Measurements from ENCODE around the gene CCDC167.

The CCDC167 gene

DNA sequence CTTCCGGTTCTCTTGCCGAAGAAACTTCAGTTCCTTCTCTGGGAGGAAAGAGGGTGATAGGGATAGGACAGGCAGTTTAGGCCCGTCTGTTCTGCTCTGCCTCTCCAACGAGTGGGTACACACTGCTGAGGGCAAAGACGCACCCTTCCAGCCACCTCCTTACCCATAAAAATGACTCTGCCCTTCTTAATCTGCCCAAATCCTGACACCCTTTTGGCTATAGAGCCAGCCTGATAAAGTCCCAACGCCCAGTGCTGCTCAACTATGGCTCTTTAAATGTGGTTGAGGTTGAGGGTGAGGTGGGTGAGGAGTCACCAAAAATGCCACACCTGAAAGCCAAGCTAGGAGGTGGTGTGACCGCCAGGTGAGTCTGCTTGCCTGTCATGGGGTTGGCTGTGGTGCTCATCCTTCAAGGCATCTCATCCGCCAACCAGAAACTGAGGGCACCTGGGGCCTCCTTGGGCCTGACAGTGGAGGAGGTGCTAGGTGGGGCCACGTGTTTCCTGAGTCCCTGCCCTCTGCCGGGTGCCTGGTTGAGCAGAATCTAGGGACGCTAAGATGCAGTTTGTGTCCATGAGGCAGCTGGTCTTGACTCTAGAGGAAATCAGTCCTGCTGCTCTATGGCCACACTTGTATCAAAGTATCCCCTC, 16.3 kb downstream of the CCDC167 start:
- Histone ChIP-seq H3K27me3 (ENCODE audit: control insufficient read depth in 1 of 2, insufficient read depth in 2 of 2, low read length in 2 of 2) (no peaks in the 10 kb centered on the region), H3K9me3 (ENCODE audit: control insufficient read depth in 1 of 2, low read length in 2 of 2) (no peaks in the 10 kb centered on the region), H3K27ac (ENCODE audit: low read depth, low read length) (no peak overlapping the region), H3K4me3 (ENCODE audit: low read depth in 1 of 2, low read length in 2 of 2) (no peak overlapping the region), H3K36me3 (ENCODE audit: control insufficient read depth in 1 of 2, insufficient read depth in 2 of 2, low read length in 2 of 2) (peaks cover 29 to 51% of the 10 kb centered on the region in 2 donors), H3K4me1 (ENCODE audit: control insufficient read depth in 1 of 2, insufficient read depth in 2 of 2, low read length in 2 of 2) (no peaks in the 10 kb centered on the region), H3K9ac (ENCODE audit: low read depth in 1 of 2, low read length in 2 of 2) (no peak overlapping the region)

DNA sequence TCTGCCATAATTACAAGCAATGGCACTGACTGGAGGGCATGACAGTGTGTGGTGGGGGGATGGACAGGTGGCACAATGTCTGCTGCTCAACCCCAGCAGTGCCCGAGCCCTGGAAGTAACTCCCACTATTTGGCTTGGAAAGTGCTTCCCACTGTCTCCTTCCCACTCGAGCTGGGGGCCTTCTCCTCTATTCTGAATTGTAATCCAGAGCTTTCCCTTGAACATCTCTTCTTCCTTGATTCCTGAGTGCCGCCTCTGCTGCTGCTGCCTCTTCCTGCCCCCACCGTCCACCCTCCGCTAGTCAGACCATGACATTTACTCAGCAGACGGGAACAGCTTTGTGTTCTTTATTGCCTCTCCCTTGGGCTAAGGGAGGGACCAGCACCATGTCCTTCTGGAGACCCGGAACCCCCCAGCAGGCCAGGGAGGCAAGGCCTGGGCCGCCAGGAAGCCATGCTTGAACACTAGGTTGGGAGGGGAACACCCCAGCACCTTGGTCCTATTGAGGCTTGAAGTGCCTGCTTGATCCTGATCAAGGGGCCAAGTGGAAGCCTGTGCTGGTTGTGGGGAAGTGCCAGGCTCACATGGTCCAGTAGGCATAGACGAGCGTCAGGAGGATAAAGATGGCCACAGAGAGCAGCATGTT, 17.0 kb downstream of the CCDC167 start:
- H3K4me1 ChIP-seq (ENCODE audit: control insufficient read depth in 1 of 2, insufficient read depth in 2 of 2, low read length in 2 of 2), result no peaks in the 10 kb centered on the region
- no peak overlapping the region for H3K27ac ChIP-seq (ENCODE audit: low read depth, low read length)
- no peak overlapping the region for H3K9ac ChIP-seq (ENCODE audit: low read depth in 1 of 2, low read length in 2 of 2)
- peaks cover 33 to 57% of the 10 kb centered on the region in 2 donors for H3K36me3 ChIP-seq (ENCODE audit: control insufficient read depth in 1 of 2, insufficient read depth in 2 of 2, low read length in 2 of 2)
- H3K27me3 ChIP-seq (ENCODE audit: control insufficient read depth in 1 of 2, insufficient read depth in 2 of 2, low read length in 2 of 2), result no peaks in the 10 kb centered on the region
- H3K9me3 ChIP-seq (ENCODE audit: control insufficient read depth in 1 of 2, low read length in 2 of 2), result no peaks in the 10 kb centered on the region
- no peak overlapping the region for H3K4me3 ChIP-seq (ENCODE audit: low read depth in 1 of 2, low read length in 2 of 2)

DNA sequence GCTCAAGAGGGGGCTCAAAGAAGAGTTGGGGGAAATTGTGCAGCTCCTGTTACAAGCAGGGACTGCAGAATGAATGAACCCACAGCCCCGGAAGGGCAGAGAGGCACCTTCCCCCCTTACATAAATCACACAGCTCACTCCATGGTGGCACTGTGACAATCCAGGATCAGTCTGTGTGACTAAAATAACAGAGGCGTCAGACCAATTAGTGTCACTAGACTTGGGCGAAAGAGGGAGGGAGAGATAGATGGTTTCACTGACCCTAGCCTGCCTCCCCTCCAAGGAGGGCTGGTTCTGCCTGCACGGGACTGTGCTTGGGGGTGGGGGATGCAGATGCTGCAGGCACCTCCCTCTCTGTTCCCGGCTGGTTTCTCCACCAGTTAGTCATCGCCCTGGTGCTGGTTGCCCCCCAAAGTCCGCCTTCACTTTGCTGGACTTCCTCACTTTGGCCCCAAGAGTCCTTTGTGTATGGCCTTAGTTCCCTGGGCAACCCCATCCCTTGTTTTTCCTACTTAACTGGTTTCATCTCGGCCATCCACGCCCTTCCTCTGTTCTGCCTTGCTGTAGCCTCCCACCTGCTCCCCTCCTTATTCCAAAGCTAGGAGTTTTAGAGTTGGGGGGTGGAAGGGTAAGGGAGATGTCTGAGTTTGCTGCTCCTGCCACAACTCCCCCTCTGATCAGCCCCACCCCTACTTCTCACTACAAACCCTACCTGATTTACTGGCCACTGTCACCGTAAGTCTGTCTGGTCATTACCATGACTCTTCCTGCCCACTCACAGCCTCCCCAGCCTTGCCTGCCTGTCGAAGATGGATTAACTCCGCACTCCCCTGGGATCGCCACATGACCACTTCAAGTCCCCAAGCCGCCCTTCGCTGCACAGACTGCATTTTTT, 17.7 kb downstream of the CCDC167 start:
- Histone ChIP-seq H3K27ac (ENCODE audit: low read depth, low read length) (no peak overlapping the region), H3K9ac (ENCODE audit: low read depth in 1 of 2, low read length in 2 of 2) (no peak overlapping the region), H3K36me3 (ENCODE audit: control insufficient read depth in 1 of 2, insufficient read depth in 2 of 2, low read length in 2 of 2) (peaks cover 33 to 64% of the 10 kb centered on the region in 2 donors), H3K4me1 (ENCODE audit: control insufficient read depth in 1 of 2, insufficient read depth in 2 of 2, low read length in 2 of 2) (no peaks in the 10 kb centered on the region), H3K27me3 (ENCODE audit: control insufficient read depth in 1 of 2, insufficient read depth in 2 of 2, low read length in 2 of 2) (no peaks in the 10 kb centered on the region), H3K9me3 (ENCODE audit: control insufficient read depth in 1 of 2, low read length in 2 of 2) (no peaks in the 10 kb centered on the region), H3K4me3 (ENCODE audit: low read depth in 1 of 2, low read length in 2 of 2) (no peak overlapping the region)

DNA sequence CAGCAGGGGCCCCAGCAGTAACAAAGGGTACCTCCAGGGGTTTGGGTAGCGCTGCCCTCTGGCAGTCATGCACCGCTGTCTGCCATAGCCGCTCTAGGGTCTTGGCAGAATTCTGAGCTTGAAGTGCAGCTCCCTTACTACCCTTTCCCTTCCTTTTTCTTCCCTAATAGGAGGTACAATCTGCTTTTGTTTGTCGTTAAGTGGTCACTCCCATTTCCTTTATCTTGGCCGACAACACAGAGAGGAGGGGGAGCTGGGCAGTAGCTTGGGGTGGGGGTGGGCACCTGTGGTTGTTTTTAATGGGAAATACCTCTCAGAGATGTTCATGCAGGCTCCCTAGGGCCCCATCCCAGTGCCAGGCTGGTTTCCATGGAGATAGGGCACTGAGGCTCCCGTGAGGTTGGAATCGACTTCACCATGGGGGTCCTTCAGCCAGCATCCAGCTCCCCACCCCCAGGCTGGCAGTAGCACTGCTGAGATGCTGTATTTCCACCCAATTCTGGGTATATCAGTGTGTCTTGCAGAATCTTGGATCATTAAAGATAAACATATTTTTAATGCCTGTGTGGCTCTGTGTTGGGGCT, 18.6 kb downstream of the CCDC167 start:
- Histone ChIP-seq H3K27ac (ENCODE audit: low read depth, low read length) (no peak overlapping the region), H3K36me3 (ENCODE audit: control insufficient read depth in 1 of 2, insufficient read depth in 2 of 2, low read length in 2 of 2) (peaks cover 36 to 72% of the 10 kb centered on the region in 2 donors), H3K27me3 (ENCODE audit: control insufficient read depth in 1 of 2, insufficient read depth in 2 of 2, low read length in 2 of 2) (no peaks in the 10 kb centered on the region), H3K9ac (ENCODE audit: low read depth in 1 of 2, low read length in 2 of 2) (no peak overlapping the region), H3K4me3 (ENCODE audit: low read depth in 1 of 2, low read length in 2 of 2) (no peak overlapping the region), H3K9me3 (ENCODE audit: control insufficient read depth in 1 of 2, low read length in 2 of 2) (no peaks in the 10 kb centered on the region), H3K4me1 (ENCODE audit: control insufficient read depth in 1 of 2, insufficient read depth in 2 of 2, low read length in 2 of 2) (no peaks in the 10 kb centered on the region)

DNA sequence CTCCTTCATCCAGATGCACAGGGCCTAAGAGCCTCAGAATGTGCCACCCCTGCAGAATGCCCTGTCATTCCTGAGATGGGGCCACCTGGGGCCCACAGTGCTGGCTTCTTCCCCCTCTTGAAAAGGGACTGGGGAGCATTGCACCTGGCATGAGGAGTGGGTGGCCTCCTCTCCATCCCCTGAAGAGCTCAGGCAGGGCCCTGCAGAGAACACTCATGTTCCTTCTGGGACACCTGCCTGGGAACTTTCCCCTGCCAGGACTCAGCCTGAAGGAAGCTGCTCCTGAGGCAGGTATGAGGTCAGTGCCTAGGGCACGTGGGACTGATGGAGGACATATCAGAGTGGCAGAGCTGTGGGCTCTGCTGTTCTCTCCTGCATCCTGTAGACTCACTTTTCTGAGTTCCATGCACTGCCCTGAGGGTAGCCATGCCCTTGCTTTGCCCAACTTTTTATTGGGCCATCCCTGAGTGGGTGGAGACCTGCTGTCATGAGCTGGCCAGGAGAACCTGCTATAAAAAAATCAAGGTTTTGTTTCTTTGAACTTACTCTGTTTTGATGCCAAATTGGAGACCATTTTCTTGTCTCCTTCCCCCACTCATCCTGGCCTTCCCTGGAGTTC, 19.5 kb downstream of the CCDC167 start:
- Histone ChIP-seq H3K9me3 (ENCODE audit: control insufficient read depth in 1 of 2, low read length in 2 of 2) (no peaks in the 10 kb centered on the region), H3K9ac (ENCODE audit: low read depth in 1 of 2, low read length in 2 of 2) (no peak overlapping the region), H3K27me3 (ENCODE audit: control insufficient read depth in 1 of 2, insufficient read depth in 2 of 2, low read length in 2 of 2) (no peaks in the 10 kb centered on the region), H3K4me3 (ENCODE audit: low read depth in 1 of 2, low read length in 2 of 2) (no peak overlapping the region), H3K27ac (ENCODE audit: low read depth, low read length) (no peak overlapping the region), H3K4me1 (ENCODE audit: control insufficient read depth in 1 of 2, insufficient read depth in 2 of 2, low read length in 2 of 2) (no peaks in the 10 kb centered on the region), H3K36me3 (ENCODE audit: control insufficient read depth in 1 of 2, insufficient read depth in 2 of 2, low read length in 2 of 2) (peaks cover 36 to 80% of the 10 kb centered on the region in 2 donors)

DNA sequence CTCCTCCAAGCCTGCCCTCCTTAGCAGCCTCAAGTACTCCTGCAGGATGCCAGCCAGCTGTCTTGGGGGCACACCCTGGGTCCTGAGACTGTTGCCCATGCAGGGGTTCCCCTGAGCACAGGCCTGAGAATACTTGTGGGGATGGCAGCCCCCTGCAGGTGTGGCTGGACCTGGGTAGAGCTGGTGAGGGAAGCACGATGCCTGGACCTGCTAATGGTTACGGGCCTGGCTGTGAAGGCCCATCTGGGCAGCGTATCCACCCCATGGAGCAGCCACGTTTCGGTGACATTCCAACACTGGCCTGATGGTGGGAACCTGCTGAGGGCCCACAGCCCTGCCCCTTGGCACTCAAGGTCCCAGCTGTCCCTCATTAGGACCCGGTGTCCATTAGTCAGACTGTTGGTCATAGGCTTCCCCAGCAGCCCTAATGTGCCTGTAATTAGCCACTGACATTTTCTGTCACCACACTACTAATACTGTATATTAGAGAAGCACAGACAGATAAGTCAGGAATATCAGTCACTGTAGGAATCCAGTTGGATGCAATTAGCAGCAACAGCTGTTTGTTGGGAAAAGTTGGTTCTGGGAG, 20.3 kb downstream of the CCDC167 start:
- no peaks in the 10 kb centered on the region for H3K9me3 ChIP-seq (ENCODE audit: control insufficient read depth in 1 of 2, low read length in 2 of 2)
- H3K4me3 ChIP-seq (ENCODE audit: low read depth in 1 of 2, low read length in 2 of 2), result no peak overlapping the region
- H3K27ac ChIP-seq (ENCODE audit: low read depth, low read length), result no peak overlapping the region
- no peak overlapping the region for H3K9ac ChIP-seq (ENCODE audit: low read depth in 1 of 2, low read length in 2 of 2)
- H3K36me3 ChIP-seq (ENCODE audit: control insufficient read depth in 1 of 2, insufficient read depth in 2 of 2, low read length in 2 of 2), result peaks cover 44 to 89% of the 10 kb centered on the region in 2 donors
- no peaks in the 10 kb centered on the region for H3K4me1 ChIP-seq (ENCODE audit: control insufficient read depth in 1 of 2, insufficient read depth in 2 of 2, low read length in 2 of 2)
- no peaks in the 10 kb centered on the region for H3K27me3 ChIP-seq (ENCODE audit: control insufficient read depth in 1 of 2, insufficient read depth in 2 of 2, low read length in 2 of 2)

DNA sequence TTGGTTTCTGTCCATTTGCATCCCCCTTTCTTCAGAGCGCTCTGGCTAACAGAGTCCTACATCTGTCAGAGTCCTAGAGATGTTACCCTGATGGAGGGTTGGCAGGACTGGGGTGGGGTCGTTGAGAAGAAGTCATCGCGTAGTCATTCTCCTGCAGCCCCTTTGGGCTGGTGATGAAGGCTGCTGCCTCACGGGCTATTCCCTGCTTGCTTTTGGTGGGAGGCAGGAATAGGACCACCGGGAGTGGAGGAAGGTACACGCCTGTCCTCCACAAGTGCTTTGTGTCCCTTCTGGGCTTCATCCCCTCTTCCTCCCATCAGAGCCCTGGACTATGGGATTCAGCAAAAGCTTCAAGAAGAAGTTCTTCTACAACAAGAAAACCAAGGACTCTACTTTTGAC, 20.9 kb downstream of the CCDC167 start:
- Histone ChIP-seq H3K4me1 (ENCODE audit: control insufficient read depth in 1 of 2, insufficient read depth in 2 of 2, low read length in 2 of 2) (no peaks in the 10 kb centered on the region), H3K27me3 (ENCODE audit: control insufficient read depth in 1 of 2, insufficient read depth in 2 of 2, low read length in 2 of 2) (no peaks in the 10 kb centered on the region), H3K27ac (ENCODE audit: low read depth, low read length) (no peak overlapping the region), H3K4me3 (ENCODE audit: low read depth in 1 of 2, low read length in 2 of 2) (no peak overlapping the region), H3K9me3 (ENCODE audit: control insufficient read depth in 1 of 2, low read length in 2 of 2) (no peaks in the 10 kb centered on the region), H3K36me3 (ENCODE audit: control insufficient read depth in 1 of 2, insufficient read depth in 2 of 2, low read length in 2 of 2) (peaks cover 46 to 94% of the 10 kb centered on the region in 2 donors), H3K9ac (ENCODE audit: low read depth in 1 of 2, low read length in 2 of 2) (no peak overlapping the region)

DNA sequence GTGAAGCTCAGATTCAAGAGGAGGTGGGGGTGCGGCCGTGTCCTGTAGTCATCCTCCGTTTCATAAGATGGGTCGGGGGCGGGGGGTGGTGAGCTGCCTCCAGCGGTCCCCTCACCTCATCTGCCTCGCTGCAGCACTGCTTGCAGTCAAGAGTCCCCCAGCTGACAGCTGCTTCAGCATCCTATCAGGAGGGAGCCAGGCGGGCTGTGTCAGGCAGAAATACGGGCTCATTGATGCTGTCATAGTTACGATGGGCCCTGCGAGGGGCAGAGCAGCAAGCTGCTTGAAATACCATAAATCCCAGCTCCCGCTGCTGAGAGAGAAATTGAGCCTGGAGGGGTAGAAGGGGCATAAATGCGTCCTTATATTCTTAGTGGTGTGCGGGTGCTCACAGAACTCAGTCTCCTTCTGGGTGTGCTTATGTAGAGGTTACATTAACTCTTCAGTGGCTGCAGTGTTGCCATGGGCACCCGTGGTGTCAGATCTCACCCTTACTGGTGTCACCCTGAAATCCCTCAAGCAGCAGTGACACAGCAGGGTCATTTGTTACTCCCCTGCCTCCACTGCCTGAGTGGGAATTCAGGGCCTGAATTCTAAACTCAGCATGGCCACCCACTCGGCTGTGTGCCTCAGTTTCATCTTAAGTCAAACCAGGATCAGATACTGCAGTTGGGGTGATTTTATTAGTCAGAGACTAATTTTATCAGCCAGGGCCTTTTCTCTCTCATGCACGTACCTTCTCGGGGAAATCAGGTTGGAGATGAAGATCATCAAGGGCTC, 21.8 kb downstream of the CCDC167 start:
- no peak overlapping the region for H3K27ac ChIP-seq (ENCODE audit: low read depth, low read length)
- H3K4me3 ChIP-seq (ENCODE audit: low read depth in 1 of 2, low read length in 2 of 2), result no peak overlapping the region
- peaks cover 51 to 94% of the 10 kb centered on the region in 2 donors for H3K36me3 ChIP-seq (ENCODE audit: control insufficient read depth in 1 of 2, insufficient read depth in 2 of 2, low read length in 2 of 2)
- H3K27me3 ChIP-seq (ENCODE audit: control insufficient read depth in 1 of 2, insufficient read depth in 2 of 2, low read length in 2 of 2), result no peaks in the 10 kb centered on the region
- no peaks in the 10 kb centered on the region for H3K4me1 ChIP-seq (ENCODE audit: control insufficient read depth in 1 of 2, insufficient read depth in 2 of 2, low read length in 2 of 2)
- H3K9ac ChIP-seq (ENCODE audit: low read depth in 1 of 2, low read length in 2 of 2), result no peak overlapping the region
- no peaks in the 10 kb centered on the region for H3K9me3 ChIP-seq (ENCODE audit: control insufficient read depth in 1 of 2, low read length in 2 of 2)

DNA sequence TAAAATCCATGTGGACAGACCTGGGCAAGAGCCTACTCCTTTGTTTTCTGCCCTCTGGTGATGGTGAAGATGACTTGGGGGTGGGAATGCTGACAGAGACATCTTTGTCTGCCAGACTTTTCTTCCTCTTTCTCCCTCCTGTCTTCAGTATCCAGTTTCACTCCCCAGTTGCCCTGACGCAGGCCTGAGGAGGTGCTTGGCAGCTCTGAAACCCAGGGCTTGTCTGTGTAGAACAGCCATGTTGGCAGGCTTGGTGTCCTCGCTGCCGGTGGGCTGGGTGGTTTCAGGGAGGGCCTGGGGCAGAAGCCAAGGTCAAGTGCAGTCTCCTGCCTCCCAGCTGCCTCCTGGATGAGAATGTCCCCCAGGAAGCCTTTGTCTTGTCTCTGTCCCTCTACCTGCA, 22.5 kb downstream of the CCDC167 start:
- H3K36me3 ChIP-seq (ENCODE audit: control insufficient read depth in 1 of 2, insufficient read depth in 2 of 2, low read length in 2 of 2), result peaks cover 58 to 94% of the 10 kb centered on the region in 2 donors

More for the DNA sequence above, 22.5 kb downstream of the CCDC167 start:
- no peak overlapping the region for H3K9ac ChIP-seq (ENCODE audit: low read depth in 1 of 2, low read length in 2 of 2)
- H3K4me1 ChIP-seq (ENCODE audit: control insufficient read depth in 1 of 2, insufficient read depth in 2 of 2, low read length in 2 of 2), result no peaks in the 10 kb centered on the region
- H3K9me3 ChIP-seq (ENCODE audit: control insufficient read depth in 1 of 2, low read length in 2 of 2), result no peaks in the 10 kb centered on the region
- H3K27ac ChIP-seq (ENCODE audit: low read depth, low read length), result no peak overlapping the region
- no peak overlapping the region for H3K4me3 ChIP-seq (ENCODE audit: low read depth in 1 of 2, low read length in 2 of 2)
- H3K27me3 ChIP-seq (ENCODE audit: control insufficient read depth in 1 of 2, insufficient read depth in 2 of 2, low read length in 2 of 2), result no peaks in the 10 kb centered on the region
